ENCODE measurements around the gene TAF12. TPM values are rescaled to one million over a fixed set of nuclear protein-coding genes. Genes with fewer than 3 reads are reported as not detected.

Gene TAF12
- total and polyA plus RNA-seq, 4 donors = 15.2 to 29.3 (median 26.7) TPM

- no peak overlapping the region for H3K4me3 ChIP-seq
- DNase-seq = no peak
- H3K9me3 ChIP-seq (ENCODE audit: control insufficient read depth in 4 of 4, insufficient read depth in 3 of 4, low read length in 3 of 4) = no peaks in the 10 kb centered on the region
- WGBS, 2 donors = 87 to 92% methylated on average over 1 of the region's 1 CpG
- ATAC-seq (ENCODE audit: insufficient read depth, low FRiP score) = no peak
- H3K36me3 ChIP-seq (ENCODE audit: control insufficient read depth in 4 of 4, insufficient read depth in 4 of 4, low read length in 4 of 4) = peaks cover 18 to 29% (median 21%) of the 10 kb centered on the region in 4 donors
- no peak for TF ChIP-seq CTCF (IDR thresholded peaks at IDR 0.05; ENCODE audit: control extremely low read depth, extremely low read depth)
- H3K27ac ChIP-seq (ENCODE audit: low read depth in 1 of 2, low read length in 1 of 2) = no peak overlapping the region
- no peaks in the 10 kb centered on the region for H3K27me3 ChIP-seq (ENCODE audit: control insufficient read depth in 3 of 3, insufficient read depth in 3 of 3, low read length in 2 of 3)
- H3K4me1 ChIP-seq (ENCODE audit: control insufficient read depth in 5 of 5, insufficient read depth in 5 of 5, low read length in 5 of 5) = peaks cover 0 to 19% (median 7%) of the 10 kb centered on the region in 5 donors
- no peak overlapping the region for H3K9ac ChIP-seq (ENCODE audit: insufficient read depth in 1 of 2, low read length in 2 of 2)
These were observed 63.5 kb downstream of the TAF12 start for GRCh38 chr1:28579401-28579800.

- 76 to 84% methylated on average over 6 of the region's 6 CpGs for WGBS, 2 donors
- Histone ChIP-seq H3K27me3 (ENCODE audit: control insufficient read depth in 3 of 3, insufficient read depth in 3 of 3, low read length in 2 of 3) (no peaks in the 10 kb centered on the region), H3K9ac (ENCODE audit: insufficient read depth in 1 of 2, low read length in 2 of 2) (no peak overlapping the region), H3K4me3 (no peak overlapping the region), H3K36me3 (ENCODE audit: control insufficient read depth in 4 of 4, insufficient read depth in 4 of 4, low read length in 4 of 4) (peaks cover 18 to 30% (median 23%) of the 10 kb centered on the region in 4 donors), H3K9me3 (ENCODE audit: control insufficient read depth in 4 of 4, insufficient read depth in 3 of 4, low read length in 3 of 4) (no peaks in the 10 kb centered on the region), H3K27ac (ENCODE audit: low read depth in 1 of 2, low read length in 1 of 2) (peak overlapping the region in 1 of 2 donors; percentile 31), H3K4me1 (ENCODE audit: control insufficient read depth in 5 of 5, insufficient read depth in 5 of 5, low read length in 5 of 5) (peaks cover 0 to 19% (median 7%) of the 10 kb centered on the region in 5 donors)
- TF ChIP-seq CTCF (IDR thresholded peaks at IDR 0.05; ENCODE audit: control extremely low read depth, extremely low read depth) = no peak
- DNase-seq (no peak), ATAC-seq (ENCODE audit: insufficient read depth, low FRiP score) (no peak)
These were observed 64.1 kb downstream of the TAF12 start for GRCh38 chr1:28578696-28579218.

GRCh38 chr1:28577738-28578536 lies 64.9 kb downstream of the TAF12 start:
- TF ChIP-seq CTCF (IDR thresholded peaks at IDR 0.05; ENCODE audit: control extremely low read depth, extremely low read depth) = no peak
- Histone ChIP-seq H3K27me3 (ENCODE audit: control insufficient read depth in 3 of 3, insufficient read depth in 3 of 3, low read length in 2 of 3) (no peaks in the 10 kb centered on the region), H3K36me3 (ENCODE audit: control insufficient read depth in 4 of 4, insufficient read depth in 4 of 4, low read length in 4 of 4) (peaks cover 18 to 34% (median 27%) of the 10 kb centered on the region in 4 donors), H3K9ac (ENCODE audit: insufficient read depth in 1 of 2, low read length in 2 of 2) (no peak overlapping the region), H3K4me1 (ENCODE audit: control insufficient read depth in 5 of 5, insufficient read depth in 5 of 5, low read length in 5 of 5) (peaks cover 0 to 19% (median 7%) of the 10 kb centered on the region in 5 donors), H3K27ac (ENCODE audit: low read depth in 1 of 2, low read length in 1 of 2) (no peak overlapping the region), H3K4me3 (no peak overlapping the region), H3K9me3 (ENCODE audit: control insufficient read depth in 4 of 4, insufficient read depth in 3 of 4, low read length in 3 of 4) (no peaks in the 10 kb centered on the region)
- WGBS, 2 donors = 84 to 85% methylated on average over 6 of the region's 6 CpGs
- ATAC-seq (ENCODE audit: insufficient read depth, low FRiP score) = no peak
- DNase-seq = no peak
